ENCODE data around the gene KLK11. TPM values are rescaled to one million over a fixed set of nuclear protein-coding genes. Genes with fewer than 3 reads are reported as not detected.

KLK11 gene
- total RNA-seq, 1 donor = not detected

DNA sequence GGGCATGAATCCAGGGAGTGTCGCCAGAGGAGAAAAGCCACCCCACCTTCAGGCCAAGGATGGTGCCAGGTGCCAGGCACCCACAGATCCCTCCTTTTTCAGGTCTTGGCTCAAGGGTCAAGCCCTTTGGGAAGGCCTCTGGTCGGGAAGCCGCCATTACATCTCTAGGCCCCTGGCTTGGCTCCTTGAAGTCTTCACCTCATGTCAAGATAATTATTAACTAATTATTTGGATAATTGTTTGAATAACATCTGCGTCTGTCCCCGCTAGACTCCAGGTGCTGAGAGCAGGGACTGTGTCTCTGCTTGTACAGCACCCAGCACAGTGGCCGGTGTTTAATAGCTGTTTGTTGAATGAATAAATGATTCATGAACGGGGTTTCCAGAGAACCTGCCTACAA, 37.2 kb upstream of the KLK11 start:
- no peaks in the 10 kb centered on the region for H3K36me3 ChIP-seq (ENCODE audit: insufficient read depth, low read length)
- H3K4me3 ChIP-seq (ENCODE audit: insufficient read depth, low read length) = no peak overlapping the region
- H4K20me1 ChIP-seq (ENCODE audit: insufficient read depth, low read length) = no peaks in the 10 kb centered on the region
- DNase-seq (ENCODE audit: insufficient read length, low spot score, missing footprints) = peak; percentile 43
- H3K79me2 ChIP-seq (ENCODE audit: insufficient read depth, low read length) = no peaks in the 10 kb centered on the region
- H3K9me3 ChIP-seq (ENCODE audit: low read depth, low read length) = no peaks in the 10 kb centered on the region
- H3K27me3 ChIP-seq (ENCODE audit: insufficient read depth, low read length) = no peaks in the 10 kb centered on the region
- TF ChIP-seq, protein P1, sequence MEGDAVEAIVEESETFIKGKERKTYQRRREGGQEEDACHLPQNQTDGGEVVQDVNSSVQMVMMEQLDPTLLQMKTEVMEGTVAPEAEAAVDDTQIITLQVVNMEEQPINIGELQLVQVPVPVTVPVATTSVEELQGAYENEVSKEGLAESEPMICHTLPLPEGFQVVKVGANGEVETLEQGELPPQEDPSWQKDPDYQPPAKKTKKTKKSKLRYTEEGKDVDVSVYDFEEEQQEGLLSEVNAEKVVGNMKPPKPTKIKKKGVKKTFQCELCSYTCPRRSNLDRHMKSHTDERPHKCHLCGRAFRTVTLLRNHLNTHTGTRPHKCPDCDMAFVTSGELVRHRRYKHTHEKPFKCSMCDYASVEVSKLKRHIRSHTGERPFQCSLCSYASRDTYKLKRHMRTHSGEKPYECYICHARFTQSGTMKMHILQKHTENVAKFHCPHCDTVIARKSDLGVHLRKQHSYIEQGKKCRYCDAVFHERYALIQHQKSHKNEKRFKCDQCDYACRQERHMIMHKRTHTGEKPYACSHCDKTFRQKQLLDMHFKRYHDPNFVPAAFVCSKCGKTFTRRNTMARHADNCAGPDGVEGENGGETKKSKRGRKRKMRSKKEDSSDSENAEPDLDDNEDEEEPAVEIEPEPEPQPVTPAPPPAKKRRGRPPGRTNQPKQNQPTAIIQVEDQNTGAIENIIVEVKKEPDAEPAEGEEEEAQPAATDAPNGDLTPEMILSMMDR (IDR thresholded peaks at IDR 0.05; ENCODE audit: extremely low read depth, low read depth, low read length) = no peak
- H3K4me1 ChIP-seq (ENCODE audit: insufficient read depth, low read length) = no peaks in the 10 kb centered on the region
- H2AFZ ChIP-seq (ENCODE audit: low read length) = no peak overlapping the region
- H3K27ac ChIP-seq (ENCODE audit: low read depth, low read length) = no peak overlapping the region
- no peak overlapping the region for H3K4me2 ChIP-seq (ENCODE audit: insufficient read depth, low read length)

DNA sequence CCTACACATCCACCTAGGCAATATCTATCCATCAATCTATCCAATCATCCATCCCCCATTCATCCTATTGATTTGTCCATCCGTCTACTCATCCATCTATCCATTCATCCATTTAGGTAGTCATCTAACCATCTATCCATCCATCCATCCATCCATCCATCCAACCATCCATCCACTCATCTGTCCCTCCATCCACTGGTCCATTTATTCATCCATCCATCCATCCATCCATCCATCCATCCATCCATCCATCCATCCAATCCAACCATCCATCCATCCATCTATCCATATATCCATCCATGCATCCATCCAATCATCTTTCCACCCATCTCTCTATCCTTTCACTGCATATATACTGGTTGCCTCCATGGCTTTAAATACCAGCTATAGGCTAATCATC, 34.6 kb upstream of the KLK11 start:
- H3K27ac ChIP-seq (ENCODE audit: low read depth, low read length) = no peak overlapping the region
- H3K36me3 ChIP-seq (ENCODE audit: insufficient read depth, low read length) = no peaks in the 10 kb centered on the region
- no peaks in the 10 kb centered on the region for H3K27me3 ChIP-seq (ENCODE audit: insufficient read depth, low read length)
- no peak overlapping the region for H3K4me2 ChIP-seq (ENCODE audit: insufficient read depth, low read length)
- no peak overlapping the region for H2AFZ ChIP-seq (ENCODE audit: low read length)
- TF ChIP-seq, protein P1 (IDR thresholded peaks at IDR 0.05; ENCODE audit: extremely low read depth, low read depth, low read length) = no peak
- H3K9me3 ChIP-seq (ENCODE audit: low read depth, low read length) = no peaks in the 10 kb centered on the region
- H4K20me1 ChIP-seq (ENCODE audit: insufficient read depth, low read length) = no peaks in the 10 kb centered on the region
- no peaks in the 10 kb centered on the region for H3K4me1 ChIP-seq (ENCODE audit: insufficient read depth, low read length)
- H3K79me2 ChIP-seq (ENCODE audit: insufficient read depth, low read length) = no peaks in the 10 kb centered on the region
- H3K4me3 ChIP-seq (ENCODE audit: insufficient read depth, low read length) = no peak overlapping the region
- no peak for DNase-seq (ENCODE audit: insufficient read length, low spot score, missing footprints)

DNA sequence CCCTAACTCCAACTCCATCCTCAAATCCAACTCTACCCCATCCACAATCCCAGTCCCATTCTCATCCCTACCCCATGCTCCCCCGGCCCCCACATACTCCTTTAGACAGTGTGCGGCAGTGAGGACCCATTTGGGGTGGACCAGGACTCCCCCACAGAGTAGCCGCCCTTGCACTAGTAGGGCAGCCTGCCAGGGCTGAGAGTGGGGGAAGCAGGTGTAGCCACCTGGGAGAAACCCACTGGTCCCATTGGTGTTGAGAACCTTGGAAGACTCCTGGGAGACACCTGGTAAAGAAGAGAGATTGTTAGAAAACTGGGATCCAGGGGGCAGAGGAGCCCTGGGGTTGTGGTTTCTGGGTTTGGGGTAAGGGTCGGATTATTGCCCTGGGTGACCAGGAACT, 33.9 kb upstream of the KLK11 start:
- Histone ChIP-seq H3K9me3 (ENCODE audit: low read depth, low read length) (no peaks in the 10 kb centered on the region), H3K4me1 (ENCODE audit: insufficient read depth, low read length) (no peaks in the 10 kb centered on the region), H3K27me3 (ENCODE audit: insufficient read depth, low read length) (no peaks in the 10 kb centered on the region), H2AFZ (ENCODE audit: low read length) (no peak overlapping the region), H3K79me2 (ENCODE audit: insufficient read depth, low read length) (no peaks in the 10 kb centered on the region), H3K36me3 (ENCODE audit: insufficient read depth, low read length) (no peaks in the 10 kb centered on the region), H3K27ac (ENCODE audit: low read depth, low read length) (no peak overlapping the region), H3K4me3 (ENCODE audit: insufficient read depth, low read length) (no peak overlapping the region), H3K4me2 (ENCODE audit: insufficient read depth, low read length) (no peak overlapping the region), H4K20me1 (ENCODE audit: insufficient read depth, low read length) (no peaks in the 10 kb centered on the region)
- peak; percentile 53 for DNase-seq (ENCODE audit: insufficient read length, low spot score, missing footprints)
- TF ChIP-seq, protein P1 (IDR thresholded peaks at IDR 0.05; ENCODE audit: extremely low read depth, low read depth, low read length) = no peak

DNA sequence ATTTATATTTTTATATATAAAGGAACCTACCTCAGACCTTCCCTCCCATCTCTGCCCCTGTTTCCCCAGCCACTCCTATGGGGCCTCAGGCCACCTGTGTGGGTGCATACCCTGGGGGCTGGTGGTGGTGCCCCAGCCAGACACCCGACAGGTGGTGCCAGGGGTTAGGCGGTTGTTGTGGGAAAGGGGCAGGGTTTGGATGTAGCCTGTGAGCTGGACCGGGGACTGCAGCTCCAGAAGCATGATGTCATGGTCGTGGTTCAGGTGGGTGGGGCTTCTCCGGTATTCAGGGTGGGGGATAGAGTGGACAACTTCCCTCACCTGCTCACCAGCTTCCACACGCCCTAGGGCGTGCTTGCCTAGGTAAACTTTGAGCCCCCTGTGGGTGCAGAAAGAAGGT, 33.3 kb upstream of the KLK11 start:
- DNase-seq (ENCODE audit: insufficient read length, low spot score, missing footprints) = peak; percentile 68
- no peaks in the 10 kb centered on the region for H4K20me1 ChIP-seq (ENCODE audit: insufficient read depth, low read length)
- H3K9me3 ChIP-seq (ENCODE audit: low read depth, low read length) = no peaks in the 10 kb centered on the region
- TF ChIP-seq, protein P1 (IDR thresholded peaks at IDR 0.05; ENCODE audit: extremely low read depth, low read depth, low read length) = no peak
- H3K4me1 ChIP-seq (ENCODE audit: insufficient read depth, low read length) = no peaks in the 10 kb centered on the region
- no peak overlapping the region for H2AFZ ChIP-seq (ENCODE audit: low read length)
- no peak overlapping the region for H3K4me3 ChIP-seq (ENCODE audit: insufficient read depth, low read length)
- H3K27me3 ChIP-seq (ENCODE audit: insufficient read depth, low read length) = no peaks in the 10 kb centered on the region
- H3K36me3 ChIP-seq (ENCODE audit: insufficient read depth, low read length) = no peaks in the 10 kb centered on the region
- no peak overlapping the region for H3K4me2 ChIP-seq (ENCODE audit: insufficient read depth, low read length)
- no peaks in the 10 kb centered on the region for H3K79me2 ChIP-seq (ENCODE audit: insufficient read depth, low read length)
- no peak overlapping the region for H3K27ac ChIP-seq (ENCODE audit: low read depth, low read length)
